ENCODE results near the gene EOLA1. TPM values are rescaled to one million over a fixed set of nuclear protein-coding genes. Genes with fewer than 3 reads are reported as not detected.

The EOLA1 gene
- polyA plus RNA-seq, 2 of the 4 experiments (the other 2 are of a cell fraction) = 14.5 to 23.3 TPM

- no peak for TF ChIP-seq HMGXB4 (CRISPR knock-in tag; IDR thresholded peaks at IDR 0.05; ENCODE audit: borderline replicate concordance)
- no peak for TF ChIP-seq CBX8 (IDR thresholded peaks at IDR 0.05)
- TF ChIP-seq HOXB5 (CRISPR knock-in tag; IDR thresholded peaks at IDR 0.05) = no peak
- no peak for TF ChIP-seq CTCF (IDR thresholded peaks at IDR 0.05)
- no peak for TF ChIP-seq MAFK (IDR thresholded peaks at IDR 0.05; ENCODE audit: partially characterized antibody)
- TF ChIP-seq JUNB (IDR thresholded peaks at IDR 0.05) = no peak
- no peak for TF ChIP-seq ZFP36 (IDR thresholded peaks at IDR 0.05; ENCODE audit: borderline replicate concordance, partially characterized antibody)
- no peak for TF ChIP-seq ZSCAN20 (CRISPR knock-in tag; IDR thresholded peaks at IDR 0.05)
- TF ChIP-seq HES2 (IDR thresholded peaks at IDR 0.05) = no peak
- no peak for TF ChIP-seq ATOH8 (CRISPR knock-in tag; IDR thresholded peaks at IDR 0.05; ENCODE audit: low read depth)
- no peak for TF ChIP-seq SREBF2 (IDR thresholded peaks at IDR 0.05)
Measured at GRCh38 chrX:149510386-149510785, 30.4 kb upstream of the EOLA1 start (continued).

- DNase-seq (ENCODE audit: low read depth in 1 of 2, low spot score in 1 of 2) (no peak), FAIRE-seq (no peak), ATAC-seq (no peak)
- CTCF ChIA-PET = interaction anchor here (1.2 to 4.3 kb wide), 9 partner anchors 10 to 34 kb away, joined by 3 to 40 read pairs (median 5); partner anchors contain the start of gene EOLA1
- Histone ChIP-seq H3K9me3 (no peaks in the 10 kb centered on the region), H3K27ac (no peak overlapping the region), H3K4me3 (no peak overlapping the region), H3K4me1 (no peaks in the 10 kb centered on the region), H3K4me2 (no peak overlapping the region)
- POLR2A ChIA-PET = interaction anchor here (1.1 kb wide), 1 partner anchor 428 kb away, joined by 4 read pairs; no protein-coding TSS in a partner anchor
- TF ChIP-seq NFE2L2 (conservative IDR thresholded peaks at IDR 0.05; ENCODE audit: low read length) = no peak
- TF ChIP-seq JUN (IDR thresholded peaks at IDR 0.05) = no peak
- no peak for TF ChIP-seq CBX8 (IDR thresholded peaks at IDR 0.05)
- no peak for TF ChIP-seq NPAS2 (CRISPR knock-in tag; IDR thresholded peaks at IDR 0.05; ENCODE audit: borderline replicate concordance)
- TF ChIP-seq BCL3 (IDR thresholded peaks at IDR 0.05) = no peak
- no peak for TF ChIP-seq HOXB13 (CRISPR knock-in tag; IDR thresholded peaks at IDR 0.05; ENCODE audit: low read depth)
- no peak for TF ChIP-seq KDM5A (IDR thresholded peaks at IDR 0.05)
- no peak for TF ChIP-seq HDAC2 (IDR thresholded peaks at IDR 0.05)
- TF ChIP-seq PBX3 (IDR thresholded peaks at IDR 0.05) = no peak
- TF ChIP-seq RARB (CRISPR knock-in tag; IDR thresholded peaks at IDR 0.05) = no peak
- TF ChIP-seq FOSL2 (IDR thresholded peaks at IDR 0.05) = no peak
- no peak for TF ChIP-seq FOSL2 (CRISPR knock-in tag; IDR thresholded peaks at IDR 0.05)
- no peak for TF ChIP-seq EHF (CRISPR knock-in tag; IDR thresholded peaks at IDR 0.05)
- TF ChIP-seq TP53 (CRISPR knock-in tag; IDR thresholded peaks at IDR 0.05) = no peak
- WGBS (ENCODE audit: missing lambda C conversion rate) = 71% methylated on average over 5 of the region's 5 CpGs
Measured at GRCh38 chrX:149511081-149511480, 29.7 kb upstream of the EOLA1 start.
